ENCODE measurements around the gene SCAI.
A peak's percentile ranks its signal among the peaks of the same experiment; 100 is the strongest.
"Not testable (repeated sequence)": the region's sequence is repeated elsewhere in the genome, so short reads cannot be mapped to it uniquely, and the experiment has no call there.

The SCAI gene

GRCh38 chr9:125147401-125147951 is 4.1 kb upstream of the SCAI start:
- DNase-seq, result no peak

- no peak for DNase-seq
Observed at GRCh38 chr9:125146247-125146646, 2.9 kb upstream of the SCAI start.

- DNase-seq, result no peak
Observed at GRCh38 chr9:125145425-125145824, 2.1 kb upstream of the SCAI start.

- DNase-seq, result no peak
Observed at GRCh38 chr9:125142560-125143376, 560 bp downstream of the SCAI start.

GRCh38 chr9:125141751-125142150 is 1.6 kb downstream of the SCAI start:
- no peak for DNase-seq

- no peak for DNase-seq
Observed at GRCh38 chr9:125141251-125141650, 2.1 kb downstream of the SCAI start.

GRCh38 chr9:125140576-125140975 is 2.8 kb downstream of the SCAI start:
- no peak for DNase-seq

GRCh38 chr9:125137200-125137599 is 6.1 kb downstream of the SCAI start:
- no peak for DNase-seq

GRCh38 chr9:125134976-125135375 is 8.4 kb downstream of the SCAI start:
- no peak for DNase-seq

- no peak for DNase-seq
Observed at GRCh38 chr9:125133403-125134329, 9.7 kb downstream of the SCAI start.

- DNase-seq, result no peak
Observed at GRCh38 chr9:125131778-125132177, 11.6 kb downstream of the SCAI start.

- DNase-seq, result peak; percentile 63 to 66
Observed at GRCh38 chr9:125126019-125126746, 17.1 kb downstream of the SCAI start.

GRCh38 chr9:125125523-125125922 is 17.8 kb downstream of the SCAI start:
- DNase-seq, result no peak

GRCh38 chr9:125121146-125121545 is 22.2 kb downstream of the SCAI start:
- DNase-seq, result no peak

GRCh38 chr9:125119643-125120286 is 23.6 kb downstream of the SCAI start:
- no peak for DNase-seq

GRCh38 chr9:125118696-125119095 is 24.6 kb downstream of the SCAI start:
- DNase-seq, result not testable (repeated sequence)

GRCh38 chr9:125114503-125114902 is 28.8 kb downstream of the SCAI start:
- not testable (repeated sequence) for DNase-seq

GRCh38 chr9:125110464-125110863 is 32.9 kb downstream of the SCAI start:
- DNase-seq, result no peak

- not testable (repeated sequence) for DNase-seq
Observed at GRCh38 chr9:125108541-125108940, 34.8 kb downstream of the SCAI start.

- no peak for DNase-seq
Observed at GRCh38 chr9:125106285-125106893, 36.9 kb downstream of the SCAI start.

- DNase-seq, result no peak
Observed at GRCh38 chr9:125103770-125104460, 39.4 kb downstream of the SCAI start.
